ENCODE data around the gene FCHSD1.

Gene FCHSD1

GRCh38 chr5:141641634-141642267, 9.5 kb downstream of the FCHSD1 start:
- DNase-seq (no peak), ATAC-seq (peak; percentile 33)

GRCh38 chr5:141640698-141641097, 10.5 kb downstream of the FCHSD1 start:
- ATAC-seq: no peak
- no peak for DNase-seq

- no peak for DNase-seq
- no peak for ATAC-seq
These were observed 11.2 kb downstream of the FCHSD1 start for GRCh38 chr5:141640051-141640415.

- no peak for ATAC-seq
- DNase-seq: no peak
These were observed 11.7 kb downstream of the FCHSD1 start for GRCh38 chr5:141639357-141640050.

GRCh38 chr5:141638771-141639170, 12.4 kb downstream of the FCHSD1 start:
- ATAC-seq (no peak), DNase-seq (no peak)

GRCh38 chr5:141637767-141638419, 13.3 kb downstream of the FCHSD1 start:
- ATAC-seq: peak; percentile 40

GRCh38 chr5:141637123-141637766, 14.0 kb downstream of the FCHSD1 start:
- DNase-seq (peak; percentile 64), ATAC-seq (peak; percentile 45)

More at GRCh38 chr5:141637767-141638419, 13.3 kb downstream of the FCHSD1 start:
- DNase-seq: peak; percentile 77

- DNase-seq: peak; percentile 98
- peak; percentile 87 for ATAC-seq
These were observed 14.7 kb downstream of the FCHSD1 start, which contains the start of the genes HDAC3 and RELL2 for GRCh38 chr5:141636413-141637122. TSS of gene HDAC3 (minus strand) at chr5:141636849. CDS start at chr5:141636790, 59 bp downstream. TSS of gene RELL2 (plus strand) at chr5:141636997. CDS start at chr5:141638226, 1,229 bp downstream.

- DNase-seq: no peak
- no peak for ATAC-seq
These were observed 15.2 kb downstream of the FCHSD1 start for GRCh38 chr5:141636106-141636412.

GRCh38 chr5:141635646-141636045, 15.6 kb downstream of the FCHSD1 start:
- ATAC-seq: no peak

GRCh38 chr5:141634720-141635119, 16.5 kb downstream of the FCHSD1 start:
- DNase-seq: no peak
- ATAC-seq: no peak

More at GRCh38 chr5:141635646-141636045, 15.6 kb downstream of the FCHSD1 start:
- no peak for DNase-seq

GRCh38 chr5:141633871-141634561, 17.2 kb downstream of the FCHSD1 start:
- ATAC-seq: peak; percentile 28

GRCh38 chr5:141632650-141633049, 18.6 kb downstream of the FCHSD1 start:
- no peak for DNase-seq
- no peak for ATAC-seq

More at GRCh38 chr5:141633871-141634561, 17.2 kb downstream of the FCHSD1 start:
- DNase-seq: no peak

- no peak for ATAC-seq
- DNase-seq: no peak
These were observed 20.6 kb downstream of the FCHSD1 start for GRCh38 chr5:141630570-141631140.

- DNase-seq: no peak
- no peak for ATAC-seq
These were observed 22.9 kb downstream of the FCHSD1 start for GRCh38 chr5:141628175-141628788.

GRCh38 chr5:141623611-141624010, 27.6 kb downstream of the FCHSD1 start:
- DNase-seq: no peak
- ATAC-seq: no peak

GRCh38 chr5:141623186-141623585, 28.0 kb downstream of the FCHSD1 start:
- ATAC-seq: peak; percentile 26
- no peak for DNase-seq

- ATAC-seq (peak; percentile 92), DNase-seq (peak; percentile 99)
These were observed 32.2 kb downstream of the FCHSD1 start, which contains the start of gene DIAPH1 for GRCh38 chr5:141618804-141619554. TSS of gene DIAPH1 (minus strand) at chr5:141619000. CDS start at chr5:141618914, 86 bp downstream.

- DNase-seq: peak; percentile 75
These were observed 33.0 kb downstream of the FCHSD1 start for GRCh38 chr5:141618030-141618803.

More at GRCh38 chr5:141618030-141618803, 33.0 kb downstream of the FCHSD1 start:
- peak; percentile 20 for ATAC-seq

Measured in stimulated activated naive CD8-positive, alpha-beta T cell treated with anti-CD3 and anti-CD28 coated beads, Interleukin-15, Interleukin-2, amounts not matched to agents 100 U/mL and 50 U/mL, for 24 hours (primary cell).